ENCODE results near the gene TUSC2. TPM values are rescaled to one million over a fixed set of nuclear protein-coding genes. Genes with fewer than 3 reads are reported as not detected.

TUSC2 gene
- total and polyA plus RNA-seq, 2 of the 8 experiments (the other 6 are each of a cell fraction or from before 2014, with no cell fraction given) = 33.3 to 65.4 TPM

DNA sequence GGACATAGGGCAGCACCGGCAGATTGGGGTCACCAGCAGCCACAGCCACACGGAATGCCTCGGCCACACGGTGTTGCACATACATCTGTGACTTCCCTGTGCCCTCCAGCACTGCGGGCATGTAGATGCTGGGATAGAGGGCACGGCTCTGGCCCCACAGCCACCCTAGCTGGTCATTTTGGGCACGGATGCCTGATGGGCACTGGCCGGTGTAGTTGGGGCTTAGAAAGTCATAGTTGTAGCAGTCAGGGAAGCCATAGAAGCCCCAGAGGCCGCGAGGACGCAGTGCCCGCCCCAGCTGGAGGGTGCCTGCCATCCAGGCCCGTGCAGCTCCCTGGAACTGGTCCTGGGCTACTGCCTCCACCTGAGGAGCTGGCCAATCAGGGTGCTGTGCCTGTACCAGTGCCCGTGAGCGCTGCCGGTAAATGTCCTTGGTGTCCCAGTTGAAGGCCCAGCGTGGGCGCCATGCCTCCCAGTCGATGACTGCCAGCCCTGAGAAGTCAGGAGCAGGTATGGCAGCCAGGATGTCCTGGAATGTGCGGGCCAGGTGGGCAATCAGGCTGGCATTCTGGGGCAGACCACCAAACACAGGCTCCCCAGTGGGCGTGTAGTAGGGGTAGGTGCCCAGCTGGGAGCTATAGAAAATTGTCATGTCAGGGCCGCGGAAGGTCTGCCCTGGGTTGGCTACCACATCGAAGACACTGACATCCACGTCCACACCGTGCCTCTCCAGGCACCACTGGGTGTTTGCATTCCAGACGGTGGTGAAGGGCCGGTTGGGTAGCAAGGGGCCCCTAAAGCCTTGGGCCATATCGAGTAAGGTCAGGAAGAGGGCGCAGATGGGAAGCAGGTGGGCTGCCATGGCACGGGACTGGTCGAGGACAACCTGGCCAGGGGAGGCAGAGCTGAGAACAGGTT, 25.7 kb downstream of the TUSC2 start:
- ChIA-PET POLR2A (ENCODE audit: partially characterized antibody) (interaction anchor here (0.6 to 11.3 kb wide), 8 partner anchors 10 to 76 kb away, joined by 3 to 149 read pairs (median 4); partner anchors contain the start of genes HYAL2, IFRD2 and TUSC2), CTCF (ENCODE audit: partially characterized antibody) (interaction anchor here (0.7 to 3.6 kb wide), 10 partner anchors 8 to 232 kb away, joined by 3 to 24 read pairs (median 4); partner anchors contain the start of genes HYAL2 and IFRD2)
- peak overlapping the region; percentile 26; the same call in 1 of the 2 replicates for H2AK5ac ChIP-seq (ENCODE audit: low read depth, low read length)
- H3K36me3 ChIP-seq (ENCODE audit: control insufficient read depth in 2 of 4, insufficient read depth in 4 of 4, low read length in 3 of 4) = no peaks in the 10 kb centered on the region
- no peak overlapping the region for H3K4ac ChIP-seq (replicated peaks; ENCODE audit: insufficient read length, low read depth, low read length)
- no peaks in the 10 kb centered on the region for H3K79me2 ChIP-seq (ENCODE audit: control insufficient read depth in 1 of 2, insufficient read depth in 2 of 2, low read length in 2 of 2)
- peaks cover 5% of the 10 kb centered on the region; the same call in 1 of the 2 replicates for H3K23me2 ChIP-seq (ENCODE audit: low read depth, low read length)
- no peak overlapping the region for H2BK120ac ChIP-seq (replicated peaks; ENCODE audit: low read depth, low read length)
- no peak overlapping the region for H2BK20ac ChIP-seq (ENCODE audit: low read length)
- H4K8ac ChIP-seq (ENCODE audit: extremely low read depth, insufficient read depth, low read length) = peak overlapping the region; percentile 41
- H3K9me3 ChIP-seq (ENCODE audit: insufficient read depth in 2 of 2, low read depth in 1 of 2, low read length in 1 of 2) = peaks cover 6 to 8% of the 10 kb centered on the region in 2 experiments; a peak in 3 of 4 replicates
- no peak overlapping the region for H3K18ac ChIP-seq (ENCODE audit: extremely low read depth, low read length)
- peak overlapping the region; percentile 12 for H4K91ac ChIP-seq (replicated peaks; ENCODE audit: insufficient read length, low read length)
- no peaks in the 10 kb centered on the region; a peak in 1 of 7 replicates for H3K27me3 ChIP-seq (replicated peaks in 1 of 4; ENCODE audit: control insufficient read depth in 3 of 4, extremely low read depth in 1 of 4, insufficient read depth in 3 of 4, low read length in 3 of 4)
- no peak overlapping the region; a peak in 1 of 7 replicates for H3K9ac ChIP-seq (replicated peaks in 1 of 4; ENCODE audit: extremely low read depth in 1 of 4, low read depth in 3 of 4, low read length in 3 of 4)
- no peak overlapping the region for H3K14ac ChIP-seq (ENCODE audit: insufficient read length)
- no peak overlapping the region for H4K5ac ChIP-seq (ENCODE audit: insufficient read length, low read depth, low read length)
- H2BK15ac ChIP-seq (ENCODE audit: low read length) = 0 out of 2 replicates have a peak overlapping the region, but pooled peaks have one; percentile 25
- H2BK12ac ChIP-seq (ENCODE audit: low read depth, low read length) = peak overlapping the region; percentile 77; the same call in 1 of the 2 replicates
- DNase-seq (ENCODE audit: low read depth in 1 of 2, low spot score in 2 of 2) (no peak), FAIRE-seq (no peak)
- peaks cover 0 to 2% of the 10 kb centered on the region in 2 experiments for H4K20me1 ChIP-seq (replicated peaks in 1 of 2; ENCODE audit: control insufficient read depth in 1 of 2, insufficient read depth in 2 of 2, low read length in 2 of 2)
- H3K56ac ChIP-seq (replicated peaks; ENCODE audit: insufficient read length, low read depth, low read length) = no peak overlapping the region
- H2BK5ac ChIP-seq (ENCODE audit: low read depth, low read length) = peak overlapping the region; percentile 32; the same call in 1 of the 2 replicates
- H3K4me3 ChIP-seq (ENCODE audit: extremely low read depth in 1 of 4, insufficient read depth in 2 of 4, low read depth in 3 of 4, low read length in 4 of 4) = no peak overlapping the region
- no peak overlapping the region for H3K23ac ChIP-seq (ENCODE audit: insufficient read length)
- WGBS, 2 experiments (ENCODE audit: extremely low coverage in 1 of 2, insufficient coverage in 1 of 2, insufficient read length in 1 of 2, insufficient replicate concordance in 2 of 2, low coverage in 1 of 2, low lambda C conversion rate in 2 of 2, missing lambda C conversion rate in 1 of 2) = 89% methylated on average over 32 of the region's 32 CpGs; no CpG with 5 or more reads in 1 of the 2 experiments
- H3K4me1 ChIP-seq (replicated peaks in 1 of 4; ENCODE audit: control insufficient read depth in 3 of 4, insufficient read depth in 4 of 4, low read length in 3 of 4) = peaks cover 0 to 26% (median 12%) of the 10 kb centered on the region in 4 experiments; a peak in 6 of 7 replicates
- no peak overlapping the region; a peak in 1 of 4 replicates for H3K4me2 ChIP-seq (ENCODE audit: insufficient read depth in 1 of 2, low read depth in 2 of 2, low read length in 2 of 2)
- H3K79me1 ChIP-seq (ENCODE audit: low read depth, low read length) = no peaks in the 10 kb centered on the region
- H3K27ac ChIP-seq (ENCODE audit: low read depth, low read length) = no peak overlapping the region
- H2AFZ ChIP-seq (ENCODE audit: low read length) = no peak overlapping the region
- TF ChIP-seq RAD21 (IDR thresholded peaks at IDR 0.05 in 1 of 2, conservative IDR thresholded peaks at IDR 0.05 in 1 of 2; ENCODE audit: low read depth in 2 of 2, low read length in 2 of 2) (no peak), SP1 (IDR thresholded peaks at IDR 0.05; ENCODE audit: low read depth, low read length) (no peak), NANOG (IDR thresholded peaks at IDR 0.05; ENCODE audit: insufficient read depth, low read depth, low read length, poor library complexity, severe bottlenecking) (no peak), RNF2 (IDR thresholded peaks at IDR 0.05; ENCODE audit: borderline replicate concordance, low read depth, low read length, missing control alignments, poor library complexity, severe bottlenecking) (no peak), CREB1 (IDR thresholded peaks at IDR 0.05) (no peak), RXRA (IDR thresholded peaks at IDR 0.05; ENCODE audit: insufficient read depth, low read depth, low read length) (no peak), SAP30 (IDR thresholded peaks at IDR 0.05; ENCODE audit: insufficient read depth, insufficient replicate concordance, low read length) (no peak), SP4 (IDR thresholded peaks at IDR 0.05; ENCODE audit: low read length) (no peak), SUZ12 (IDR thresholded peaks at IDR 0.05; ENCODE audit: low read length) (no peak), BRCA1 (IDR thresholded peaks at IDR 0.05; ENCODE audit: low read depth, low read length) (no peak)
